Measurements from ENCODE around the gene GTF2H2.
"Not testable (repeated sequence)": the region's sequence is repeated elsewhere in the genome, so short reads cannot be mapped to it uniquely, and the experiment has no call there.

Gene GTF2H2

DNA sequence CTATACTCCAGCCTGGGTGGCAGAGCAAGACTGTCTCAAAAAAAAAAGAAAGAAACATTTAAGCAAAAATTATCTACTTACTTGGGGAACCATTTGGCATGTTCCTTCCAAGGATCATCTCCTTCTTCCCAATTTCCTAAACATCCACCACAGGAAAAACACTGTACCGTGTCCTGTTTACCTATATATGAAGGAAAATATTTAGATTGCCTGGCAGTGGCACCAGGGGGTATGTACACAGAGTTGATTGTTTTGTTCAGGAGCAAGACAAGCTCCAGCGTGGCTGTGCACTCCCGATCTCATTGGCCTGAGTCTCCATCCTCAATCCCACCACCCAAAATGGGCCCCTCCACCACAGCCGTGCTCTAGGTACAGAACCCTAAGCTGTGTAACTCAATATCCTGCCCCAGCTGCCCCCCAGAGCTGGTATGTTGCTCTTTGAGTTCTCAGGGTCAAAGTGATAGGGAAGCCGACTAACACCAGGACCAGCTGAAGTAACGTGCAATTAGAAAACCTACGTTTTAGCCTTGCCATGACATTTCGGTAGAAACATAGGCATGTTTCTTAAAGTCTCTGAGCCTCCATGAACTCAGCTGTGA lies 56.2 kb downstream of the GTF2H2 start:
- DNase-seq: no peak

DNA sequence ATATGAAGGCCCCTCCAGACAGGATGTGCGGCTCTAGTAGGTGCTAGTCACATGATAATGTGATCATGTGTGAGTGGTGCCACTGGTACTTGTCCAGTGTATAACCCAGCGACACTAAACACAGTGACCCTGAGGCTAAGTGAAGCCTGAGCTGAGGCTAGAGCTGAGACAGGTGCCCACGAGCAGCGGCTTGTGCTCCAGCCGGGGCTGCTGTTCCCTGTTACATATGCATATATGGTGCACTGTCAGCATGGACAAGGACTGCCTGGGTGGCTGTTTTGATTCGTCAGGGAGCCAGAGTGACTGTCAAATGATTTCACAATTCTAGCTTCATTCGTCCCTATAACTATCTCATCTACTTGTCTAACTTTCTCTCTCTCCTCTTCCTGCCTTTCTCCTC lies 60.5 kb downstream of the GTF2H2 start:
- not testable (repeated sequence) for DNase-seq

Data from stimulated activated CD4-positive, alpha-beta T cell treated with anti-CD3 and anti-CD28 coated beads, Interleukin-4, amount 100 ng/mL, for 24 hours (primary cell).